Measurements from ENCODE around the gene TBC1D1. TPM values are rescaled to one million over a fixed set of nuclear protein-coding genes. Genes with fewer than 3 reads are reported as not detected.
A peak's percentile ranks its signal among the peaks of the same experiment; 100 is the strongest.

TBC1D1 gene
- polyA plus RNA-seq, 1 experiment, result 50.7 TPM

DNA sequence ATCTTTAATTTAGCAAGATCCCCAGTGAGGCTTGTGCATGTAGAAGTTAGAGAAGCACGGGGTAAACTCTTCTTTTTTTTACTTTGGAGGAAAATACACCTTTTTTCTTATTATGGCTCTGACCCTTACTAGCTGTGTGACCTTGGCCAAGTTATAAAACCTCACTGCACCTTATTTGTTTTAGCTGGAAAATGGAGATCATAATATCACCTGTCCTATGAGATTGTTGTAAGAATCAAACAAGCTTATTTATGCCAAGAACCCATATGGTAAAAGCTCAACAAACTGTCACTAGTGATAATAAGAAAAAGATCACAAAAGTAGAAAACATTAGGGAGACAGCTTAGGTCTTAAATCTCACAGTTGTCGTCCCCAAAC lies 196.0 kb downstream of the TBC1D1 start:
- TF ChIP-seq CTCF (IDR thresholded peaks at IDR 0.05; ENCODE audit: low read depth, low read length), result no peak
- H3K4me3 ChIP-seq (ENCODE audit: low read depth, low read length), result no peak overlapping the region
- no peak overlapping the region for H3K27ac ChIP-seq (ENCODE audit: low read depth, low read length)
- CTCF ChIA-PET, result interaction anchor here (1.5 kb wide), 1 partner anchor 24 kb away, joined by 8 read pairs; no protein-coding TSS in a partner anchor
- DNase-seq (ENCODE audit: low read depth, low spot score), result no peak
- no peaks in the 10 kb centered on the region for H3K27me3 ChIP-seq (ENCODE audit: control insufficient read depth, insufficient read depth, low read length)
- H3K9me3 ChIP-seq (ENCODE audit: control insufficient read depth, insufficient read depth, low read length), result no peaks in the 10 kb centered on the region
- POLR2A ChIA-PET, result interaction anchor here (1.1 kb wide), 1 partner anchor 11 kb away, joined by 3 read pairs; no protein-coding TSS in a partner anchor

DNA sequence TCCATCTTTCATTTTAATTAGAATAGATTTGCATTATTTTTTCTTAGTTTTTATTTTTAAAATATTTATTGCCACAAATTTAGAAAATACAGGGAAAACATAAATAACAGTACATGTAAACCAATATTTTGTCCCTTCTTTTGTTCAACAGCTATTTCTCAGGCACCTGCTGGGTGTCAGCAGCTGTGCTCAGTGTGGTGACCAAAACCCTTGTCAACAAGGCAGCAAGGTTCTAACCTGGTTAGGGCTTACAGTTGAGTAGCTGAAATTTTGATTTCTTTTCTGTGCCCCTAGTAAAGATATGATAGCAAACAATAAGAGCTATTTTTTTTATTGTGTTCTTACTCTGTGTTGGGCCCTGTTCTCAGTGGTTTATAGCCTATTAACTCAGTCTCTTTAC lies 197.4 kb downstream of the TBC1D1 start:
- Histone ChIP-seq H3K27me3 (ENCODE audit: control insufficient read depth, insufficient read depth, low read length) (no peaks in the 10 kb centered on the region), H3K4me3 (ENCODE audit: low read depth, low read length) (no peak overlapping the region), H3K27ac (ENCODE audit: low read depth, low read length) (no peak overlapping the region), H3K9me3 (ENCODE audit: control insufficient read depth, insufficient read depth, low read length) (no peaks in the 10 kb centered on the region)
- DNase-seq (ENCODE audit: low read depth, low spot score), result no peak
- no peak for TF ChIP-seq CTCF (IDR thresholded peaks at IDR 0.05; ENCODE audit: low read depth, low read length)
- CTCF ChIA-PET, result interaction anchor here (0.6 to 1.4 kb wide), 3 partner anchors 19 to 1093 kb away, joined by 3 read pairs; no protein-coding TSS in a partner anchor
- POLR2A ChIA-PET, result no interaction called here

DNA sequence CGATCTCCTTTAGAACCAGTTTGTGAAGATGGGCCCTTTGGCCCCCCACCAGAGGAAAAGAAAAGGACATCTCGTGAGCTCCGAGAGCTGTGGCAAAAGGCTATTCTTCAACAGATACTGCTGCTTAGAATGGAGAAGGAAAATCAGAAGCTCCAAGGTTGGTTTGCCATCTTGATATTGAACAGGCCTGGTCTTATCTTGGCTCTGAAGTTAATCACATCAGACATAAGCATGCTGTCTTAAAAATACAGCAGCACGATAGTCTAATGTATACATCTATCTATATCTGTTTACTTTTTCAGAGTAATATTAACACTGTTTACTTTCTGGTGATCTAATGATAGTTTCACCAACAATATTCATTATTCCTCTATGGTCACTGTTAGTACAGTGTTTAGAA lies 199.1 kb downstream of the TBC1D1 start:
- H3K27ac ChIP-seq (ENCODE audit: low read depth, low read length), result no peak overlapping the region
- TF ChIP-seq CTCF (IDR thresholded peaks at IDR 0.05; ENCODE audit: low read depth, low read length), result no peak
- POLR2A ChIA-PET, result no interaction called here
- CTCF ChIA-PET, result no interaction called here
- DNase-seq (ENCODE audit: low read depth, low spot score), result no peak
- H3K9me3 ChIP-seq (ENCODE audit: control insufficient read depth, insufficient read depth, low read length), result no peaks in the 10 kb centered on the region
- no peak overlapping the region for H3K4me3 ChIP-seq (ENCODE audit: low read depth, low read length)
- no peaks in the 10 kb centered on the region for H3K27me3 ChIP-seq (ENCODE audit: control insufficient read depth, insufficient read depth, low read length)

- Histone ChIP-seq H3K9me3 (ENCODE audit: control insufficient read depth, insufficient read depth, low read length) (no peaks in the 10 kb centered on the region), H3K4me3 (ENCODE audit: low read depth, low read length) (no peak overlapping the region), H3K27ac (ENCODE audit: low read depth, low read length) (no peak overlapping the region), H3K27me3 (ENCODE audit: control insufficient read depth, insufficient read depth, low read length) (no peaks in the 10 kb centered on the region)
- TF ChIP-seq CTCF (IDR thresholded peaks at IDR 0.05; ENCODE audit: low read depth, low read length), result no peak
- ChIA-PET CTCF (interaction anchor here (0.9 kb wide), 1 partner anchor 56 kb away, joined by 3 read pairs; no protein-coding TSS in a partner anchor), POLR2A (interaction anchor here (0.6 kb wide), 1 partner anchor 88 kb away, joined by 3 read pairs; no protein-coding TSS in a partner anchor)
- no peak for DNase-seq (ENCODE audit: low read depth, low spot score)
Measured at GRCh38 chr4:38090455-38091246, 199.8 kb downstream of the TBC1D1 start.

DNA sequence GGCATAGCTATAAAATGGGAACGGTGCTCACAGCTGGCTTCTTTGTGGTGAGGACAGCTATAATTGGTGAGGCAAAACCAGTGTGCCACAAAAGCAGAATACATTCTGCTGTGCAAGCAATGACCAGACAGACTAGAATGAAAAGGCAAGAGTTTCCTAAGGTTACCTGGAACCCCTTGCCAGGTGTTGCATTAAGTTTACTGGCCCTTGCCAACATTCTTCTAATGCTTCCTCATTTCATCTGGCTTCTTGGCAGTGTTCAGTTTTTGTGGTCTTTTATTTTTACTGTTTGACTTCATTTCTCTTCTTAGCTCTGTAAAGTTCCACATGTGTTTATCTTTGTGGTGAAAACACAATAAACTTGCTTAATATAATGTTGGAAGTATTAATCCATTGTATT lies 200.8 kb downstream of the TBC1D1 start:
- POLR2A ChIA-PET, result interaction anchor here (0.6 kb wide), 1 partner anchor 87 kb away, joined by 3 read pairs; no protein-coding TSS in a partner anchor
- no peak for TF ChIP-seq CTCF (IDR thresholded peaks at IDR 0.05; ENCODE audit: low read depth, low read length)

More for the DNA sequence above, 200.8 kb downstream of the TBC1D1 start:
- DNase-seq (ENCODE audit: low read depth, low spot score), result peak; percentile 24
- H3K4me3 ChIP-seq (ENCODE audit: low read depth, low read length), result no peak overlapping the region
- no peaks in the 10 kb centered on the region for H3K9me3 ChIP-seq (ENCODE audit: control insufficient read depth, insufficient read depth, low read length)
- H3K27ac ChIP-seq (ENCODE audit: low read depth, low read length), result no peak overlapping the region
- H3K27me3 ChIP-seq (ENCODE audit: control insufficient read depth, insufficient read depth, low read length), result no peaks in the 10 kb centered on the region
- CTCF ChIA-PET, result interaction anchor here (0.9 to 1.2 kb wide), 2 partner anchors 30 to 57 kb away, joined by 3 read pairs; no protein-coding TSS in a partner anchor

Data from AG04450 (cell line).